ELR (cell line): ENCODE measurements around the gene MYO3B.
"Not testable (repeated sequence)": the region's sequence is repeated elsewhere in the genome, so short reads cannot be mapped to it uniquely, and the experiment has no call there.

Source experiments
- DNase-seq: peaks from one replicate; pipeline ENCODE4 v3.0.0-alpha.2; 2015; ENCODE audit warnings: low read depth

The MYO3B gene

DNA sequence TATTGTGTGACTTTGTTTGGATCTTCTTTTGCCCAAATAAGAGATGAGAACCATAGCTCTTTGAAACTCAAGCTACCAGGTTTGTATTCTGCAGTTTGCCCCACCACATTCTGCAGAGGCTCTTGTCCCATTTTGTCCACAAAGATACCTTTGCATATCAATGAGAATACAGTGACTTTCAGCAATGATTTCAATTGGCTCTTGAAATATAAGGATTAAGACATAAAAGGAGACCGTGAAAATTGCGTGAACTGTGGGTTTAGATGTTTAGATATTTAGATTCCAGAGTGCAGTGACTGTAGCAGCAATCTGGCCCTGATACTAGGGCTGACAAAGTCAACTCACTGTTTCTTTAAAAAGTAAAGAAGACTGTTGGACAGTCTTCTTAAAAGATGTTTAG lies 390.6 kb downstream of the MYO3B start:
- DNase-seq = no peak

DNA sequence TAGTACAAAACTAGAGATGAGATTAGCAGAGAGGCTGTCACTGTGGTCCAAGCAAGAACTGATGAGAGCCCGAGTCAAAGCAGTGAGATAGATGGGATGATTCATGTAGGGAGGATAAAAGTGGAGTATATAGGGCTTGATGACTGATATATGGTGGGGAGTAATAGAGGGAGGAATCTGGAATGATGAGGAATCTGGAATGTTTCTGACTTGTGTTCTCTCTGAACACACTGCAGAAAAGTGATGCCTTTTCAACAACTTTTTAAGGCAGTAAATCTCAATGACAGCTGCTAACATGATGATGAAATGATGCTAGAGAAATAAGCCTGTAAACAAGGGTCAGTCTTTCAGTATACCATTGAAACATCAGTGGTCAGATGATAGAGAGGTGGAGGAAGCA lies 393.7 kb downstream of the MYO3B start:
- peak; percentile 3 for DNase-seq

DNA sequence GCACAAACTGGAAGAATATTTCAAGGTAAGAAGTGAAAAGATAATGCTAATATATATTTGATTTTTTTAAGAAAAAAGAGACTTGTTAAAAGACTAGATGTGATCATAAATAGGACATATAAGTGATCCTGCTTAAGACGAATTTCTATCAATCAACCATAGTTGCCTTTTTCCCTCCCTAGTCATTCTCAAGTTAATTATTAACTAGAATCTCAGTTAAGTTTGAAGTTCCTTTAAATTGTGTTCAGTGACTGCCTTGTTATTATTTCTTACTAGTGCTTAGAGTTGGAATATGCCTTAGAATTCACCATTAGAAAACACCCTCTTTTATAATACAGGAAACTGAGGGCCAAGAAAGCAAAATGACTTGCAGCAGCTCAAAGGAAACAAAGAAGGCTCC lies 395.7 kb downstream of the MYO3B start:
- no peak for DNase-seq

DNA sequence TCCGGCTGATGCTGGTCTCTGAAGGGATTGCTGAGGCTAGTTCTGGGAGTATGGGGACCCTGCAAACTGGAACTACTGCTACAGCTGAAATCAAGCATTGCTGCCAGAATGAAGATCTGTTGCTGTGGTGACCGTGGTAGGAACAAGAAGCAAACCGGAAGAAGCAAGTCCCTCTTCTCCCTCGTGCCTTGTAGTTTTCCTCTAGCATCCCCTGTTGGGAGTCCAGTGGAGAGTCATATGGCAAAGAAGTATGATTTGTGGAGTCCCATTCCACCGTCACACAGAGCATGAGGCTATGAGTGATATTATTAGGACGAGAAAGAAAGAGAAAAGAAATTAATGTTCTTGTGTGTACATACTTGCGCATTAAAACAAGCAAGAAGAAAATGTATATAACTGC lies 398.3 kb downstream of the MYO3B start:
- no peak for DNase-seq

DNA sequence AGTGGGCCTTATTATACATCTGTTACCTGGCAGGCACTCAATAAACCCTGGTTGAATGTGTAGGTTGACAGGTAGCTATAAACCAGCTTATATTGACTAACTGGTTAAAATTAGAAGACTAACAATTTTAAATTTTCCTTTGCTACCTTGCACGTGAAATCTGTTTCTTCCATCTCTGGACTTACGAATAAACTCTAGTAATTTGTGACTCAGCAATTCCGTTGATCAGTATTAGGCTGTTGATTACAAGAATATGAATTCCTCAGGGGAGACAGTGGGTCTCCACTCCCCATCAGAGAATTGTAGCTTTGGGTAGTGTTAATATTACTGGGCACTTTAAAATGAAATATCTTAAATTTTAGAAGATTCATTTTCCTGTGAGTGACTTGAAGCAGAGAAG lies 399.4 kb downstream of the MYO3B start:
- no peak for DNase-seq

DNA sequence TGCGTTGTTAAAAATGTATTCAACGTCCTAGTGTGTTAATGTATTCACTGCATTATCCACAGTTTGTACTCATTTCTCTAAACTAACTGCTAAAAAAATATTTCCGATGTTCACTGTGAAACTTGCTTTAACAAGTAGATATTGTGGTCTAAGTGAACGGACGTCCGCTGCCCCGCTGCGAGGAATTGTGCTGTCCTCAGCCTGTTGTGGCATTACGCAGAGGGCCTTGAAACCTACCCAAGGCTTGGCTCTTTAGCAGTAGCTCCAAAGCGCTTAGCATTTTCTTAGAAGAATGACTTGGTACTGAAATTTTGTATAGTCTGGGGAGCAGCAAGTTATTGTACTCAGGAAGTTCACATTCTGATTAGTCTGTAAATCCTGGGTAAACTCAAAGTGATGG lies 400.7 kb downstream of the MYO3B start:
- DNase-seq = no peak

DNA sequence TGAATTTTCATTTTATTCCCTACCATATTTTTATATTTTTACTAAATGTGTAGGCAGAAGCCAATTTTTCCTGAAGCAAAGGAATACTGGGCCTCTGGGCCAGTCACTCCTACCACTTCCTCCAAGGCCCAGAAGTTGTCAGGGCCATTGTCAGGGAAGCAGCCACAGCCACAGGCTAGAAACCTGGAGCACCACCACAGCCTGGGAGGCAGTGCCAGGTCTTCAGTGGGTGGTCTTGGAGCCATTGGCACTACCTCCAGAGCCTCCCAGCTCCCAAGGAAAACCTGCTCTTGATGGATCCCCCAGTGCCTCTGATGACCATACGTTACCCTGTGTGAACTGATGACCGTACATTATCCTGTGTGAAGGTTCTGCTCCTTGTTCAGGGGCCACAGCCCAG lies 401.6 kb downstream of the MYO3B start:
- no peak for DNase-seq

DNA sequence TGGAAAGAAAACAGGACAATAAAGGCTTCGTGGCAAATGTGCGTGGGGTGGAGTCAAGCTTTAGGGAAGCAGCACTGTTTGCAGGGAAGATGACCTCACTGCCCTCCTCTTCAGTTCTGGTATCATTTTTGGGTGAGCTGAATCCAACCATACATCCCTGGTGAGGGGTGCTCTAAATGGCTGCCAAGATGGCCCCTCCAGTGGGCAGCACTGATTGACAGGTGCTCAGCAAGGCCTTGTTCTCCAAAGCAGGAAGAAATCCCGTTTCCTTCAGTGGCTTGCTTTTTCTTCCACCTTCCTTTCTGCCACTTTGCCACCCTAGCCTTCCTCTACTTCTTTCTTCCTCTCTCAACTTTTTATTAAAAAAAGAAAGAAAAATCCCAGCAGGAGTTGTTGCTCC lies 404.4 kb downstream of the MYO3B start:
- DNase-seq = no peak

DNA sequence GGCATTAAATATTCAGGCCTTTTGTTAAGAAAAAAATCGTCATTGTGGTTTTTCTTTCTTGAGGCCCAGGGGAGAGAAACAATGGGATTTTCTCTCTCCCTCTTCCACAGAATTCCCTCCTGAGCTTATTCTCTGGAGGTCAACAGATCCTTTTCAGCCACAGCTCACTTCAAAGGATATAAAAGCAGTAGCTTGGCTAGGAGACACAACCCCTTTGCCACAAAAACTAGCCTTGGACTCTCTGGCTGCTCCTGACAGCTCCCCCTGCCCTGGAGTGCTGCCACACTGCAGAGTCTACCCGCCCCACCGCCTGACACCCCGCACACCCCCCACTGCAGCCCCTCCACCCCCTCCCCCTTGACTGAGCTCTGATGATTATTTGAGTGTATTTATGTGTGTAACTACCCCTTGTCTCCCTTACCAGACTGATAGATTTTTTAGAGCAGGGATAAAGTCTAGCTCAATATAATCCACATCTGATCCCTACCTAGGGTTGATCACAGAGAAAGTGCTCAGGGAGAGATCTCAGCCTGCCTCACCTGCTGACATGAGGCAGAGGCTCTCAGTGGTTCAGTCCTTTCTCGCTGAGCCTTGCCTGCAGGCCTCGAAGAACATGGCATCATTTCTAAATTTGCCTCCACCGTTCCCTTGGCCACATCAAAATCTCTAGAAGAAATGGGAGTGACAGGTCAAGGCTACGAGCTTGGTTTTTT lies 405.0 kb downstream of the MYO3B start:
- no peak for DNase-seq

DNA sequence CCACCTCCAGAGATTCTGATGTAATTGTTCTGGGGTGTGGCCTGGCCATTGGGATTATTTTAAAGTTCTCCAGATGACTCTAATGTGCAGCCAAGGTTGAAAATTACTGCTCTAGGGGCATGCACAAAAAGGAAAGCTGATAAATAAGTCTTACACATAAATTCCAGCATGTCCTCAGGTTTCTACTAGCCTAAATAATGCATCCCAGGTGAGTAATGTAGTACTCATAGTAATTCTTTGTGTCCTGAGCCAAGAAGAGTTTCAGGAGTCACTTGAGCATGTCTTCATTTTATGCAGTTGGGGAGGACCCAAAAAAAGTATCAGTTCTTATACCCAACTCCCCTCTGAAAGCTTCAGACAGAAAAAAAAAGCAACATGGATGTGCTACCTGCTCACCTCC lies 407.1 kb downstream of the MYO3B start:
- no peak for DNase-seq

DNA sequence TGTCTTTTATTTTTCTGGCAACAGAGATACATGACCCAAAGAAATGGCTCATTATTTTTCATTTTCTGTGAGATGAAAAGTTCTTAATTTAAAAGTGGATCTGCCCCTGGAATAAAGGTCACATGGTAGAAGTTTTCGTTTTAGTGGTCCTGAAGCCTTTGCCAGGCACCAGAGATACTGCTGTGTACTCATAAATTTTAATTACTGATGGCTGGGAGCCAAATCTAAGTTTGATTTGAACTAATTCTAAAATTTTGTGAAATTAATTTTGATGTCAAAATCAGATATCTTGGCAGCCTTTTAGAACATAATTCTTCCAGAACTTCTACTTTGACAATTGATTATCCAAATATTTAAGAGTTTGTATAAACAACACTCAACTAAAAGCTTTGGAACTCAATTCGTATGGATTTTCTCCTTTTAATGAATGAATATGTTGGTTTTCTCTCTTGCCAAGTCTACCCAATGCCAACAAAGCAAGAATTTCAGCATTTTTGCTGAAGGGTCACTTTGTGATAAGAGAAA lies 408.7 kb downstream of the MYO3B start:
- DNase-seq = no peak

DNA sequence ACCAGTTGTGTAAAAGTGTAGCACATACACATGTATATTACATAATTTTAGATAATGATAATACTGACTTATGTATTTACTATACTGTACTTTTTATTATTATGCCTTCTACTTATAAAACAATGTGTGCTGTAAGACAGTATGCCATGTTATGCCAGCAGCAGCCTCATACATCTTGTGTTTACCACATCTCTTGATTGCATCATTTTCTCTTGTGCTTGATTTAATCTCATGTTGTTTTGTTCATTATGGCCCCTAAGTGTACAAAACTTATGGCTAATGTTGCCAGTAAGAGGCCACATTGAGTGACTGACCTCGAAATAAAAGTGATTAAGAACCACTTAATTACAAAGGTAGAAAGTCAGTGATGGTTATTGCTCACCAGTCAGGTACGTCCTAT lies 409.2 kb downstream of the MYO3B start:
- no peak for DNase-seq

DNA sequence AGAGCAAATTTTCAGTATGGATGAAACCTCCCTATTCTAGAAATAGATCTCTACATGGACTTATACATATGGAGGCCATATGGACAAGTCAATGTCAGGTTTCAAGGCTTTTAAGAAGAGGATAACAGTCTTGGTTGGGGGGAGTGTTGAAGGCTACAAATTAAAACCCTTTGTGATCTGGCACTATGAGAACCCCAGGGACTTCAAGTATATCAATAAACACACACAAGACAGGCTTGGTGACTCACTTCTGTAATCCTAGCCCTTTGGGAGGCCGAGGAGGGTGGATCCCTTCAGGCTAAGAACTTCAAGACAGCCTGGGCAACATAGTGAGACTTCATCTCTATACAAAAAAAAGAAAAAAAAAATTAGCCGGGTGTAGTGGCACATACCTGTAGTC lies 410.0 kb downstream of the MYO3B start:
- peak; percentile 3 for DNase-seq

DNA sequence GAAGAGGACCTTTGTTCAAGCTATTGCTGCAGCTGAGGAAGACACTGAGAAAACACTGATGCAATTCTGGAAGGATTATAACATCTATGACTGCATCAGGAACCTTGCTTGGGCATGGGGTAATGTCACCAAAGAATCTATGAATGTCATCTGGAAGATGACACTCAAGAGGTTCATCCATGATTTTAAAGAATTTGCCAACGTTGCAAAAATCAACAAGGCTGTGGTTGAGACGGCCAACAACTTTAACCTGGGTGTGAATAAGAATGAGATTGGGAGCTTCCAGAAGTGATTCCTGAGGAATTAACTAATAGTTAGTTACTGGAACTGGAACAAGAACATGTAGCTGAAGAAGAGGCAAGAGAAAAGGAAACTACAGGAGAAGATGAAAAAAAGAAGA lies 410.8 kb downstream of the MYO3B start:
- DNase-seq = no peak

DNA sequence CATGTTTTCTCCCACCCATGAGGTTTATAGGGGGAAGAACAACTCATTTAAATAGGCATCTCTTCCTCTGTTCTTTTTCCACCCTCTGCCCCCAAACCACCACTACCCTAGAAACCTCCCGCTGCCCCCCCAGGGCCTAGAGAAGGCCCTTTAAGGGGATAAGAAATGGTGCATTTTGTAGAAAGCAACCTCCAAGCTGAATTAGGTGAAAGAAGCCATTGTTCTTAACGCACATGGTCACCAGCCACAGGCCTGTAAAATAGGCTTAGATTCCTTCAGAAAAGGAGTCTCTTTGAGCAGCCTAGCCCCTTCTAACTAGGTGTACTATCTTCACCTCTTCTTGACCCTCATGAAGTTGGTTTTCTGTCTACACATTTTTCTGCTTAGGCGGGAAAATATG lies 418.6 kb downstream of the MYO3B start:
- DNase-seq = no peak

DNA sequence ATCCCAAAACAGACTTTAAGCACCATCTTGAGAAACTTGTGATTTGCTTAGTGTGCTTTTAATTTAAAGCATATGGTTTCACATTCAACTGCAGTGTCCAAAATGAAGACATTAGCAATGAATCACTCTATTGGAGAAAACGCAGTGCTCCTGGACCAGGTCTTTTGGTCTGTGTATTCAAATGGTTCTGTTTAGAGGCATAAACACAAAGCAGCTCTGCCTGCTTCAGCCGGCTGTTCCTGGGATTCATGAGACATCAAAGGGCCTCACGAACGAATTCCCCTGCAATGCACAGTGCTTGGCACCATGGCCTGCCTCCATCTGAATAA lies 420.1 kb downstream of the MYO3B start:
- DNase-seq = no peak

DNA sequence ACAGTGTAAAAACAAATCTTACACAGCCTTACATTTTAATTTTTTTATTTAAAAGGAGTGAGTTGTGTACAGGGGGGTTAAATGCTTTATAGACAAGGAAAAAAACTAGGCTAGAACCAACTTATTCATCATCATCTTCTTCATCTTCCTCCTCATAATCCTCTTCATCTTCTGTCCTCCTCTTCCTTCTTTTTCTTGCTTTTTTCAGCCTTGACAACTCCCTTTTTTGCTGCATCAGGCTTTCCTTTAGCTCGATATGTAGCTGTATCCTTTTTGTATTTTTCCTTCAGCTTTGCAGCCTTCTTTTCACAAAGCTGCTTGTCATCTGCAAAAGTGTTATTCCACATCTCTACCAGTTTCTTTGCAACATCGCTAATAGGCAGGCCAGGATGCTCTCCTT lies 423.5 kb downstream of the MYO3B start:
- no peak for DNase-seq

DNA sequence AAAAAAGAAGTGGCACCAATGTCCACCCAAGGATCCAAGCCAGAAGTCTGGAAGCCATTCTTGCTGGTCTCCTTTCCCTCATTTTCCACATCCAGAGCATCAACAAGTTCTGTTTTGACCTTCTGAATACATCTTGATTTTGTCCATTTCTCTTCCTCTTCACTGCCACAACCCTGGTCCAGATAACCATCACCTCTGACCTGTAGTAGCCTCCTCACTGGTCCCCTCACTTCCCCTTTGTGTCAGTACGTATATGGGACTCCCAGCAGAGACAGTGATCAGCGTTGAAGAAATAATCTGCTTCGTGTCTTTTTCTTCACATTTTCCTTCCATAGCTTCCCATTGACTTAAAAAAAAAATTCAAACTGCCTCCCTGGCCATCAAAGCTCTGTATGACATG lies 427.9 kb downstream of the MYO3B start:
- no peak for DNase-seq

DNA sequence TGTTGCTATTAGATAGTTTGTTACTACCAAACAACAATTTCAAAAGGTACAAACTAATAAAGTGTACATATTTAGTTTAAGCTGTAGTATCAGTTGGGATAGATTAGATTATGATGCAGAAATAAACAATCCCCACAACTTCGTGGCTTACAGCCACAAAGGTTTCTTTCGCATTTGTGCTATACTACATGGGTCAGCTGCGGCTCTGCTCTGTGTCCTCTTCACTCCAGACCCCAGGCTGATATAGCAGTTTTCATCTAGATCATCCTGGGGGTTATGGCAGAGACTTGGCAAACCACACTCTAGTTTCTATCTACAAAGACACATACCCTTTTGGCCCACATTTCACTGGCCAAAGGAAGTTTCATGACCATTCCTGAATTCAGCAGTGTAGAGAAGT lies 429.2 kb downstream of the MYO3B start:
- DNase-seq = no peak

DNA sequence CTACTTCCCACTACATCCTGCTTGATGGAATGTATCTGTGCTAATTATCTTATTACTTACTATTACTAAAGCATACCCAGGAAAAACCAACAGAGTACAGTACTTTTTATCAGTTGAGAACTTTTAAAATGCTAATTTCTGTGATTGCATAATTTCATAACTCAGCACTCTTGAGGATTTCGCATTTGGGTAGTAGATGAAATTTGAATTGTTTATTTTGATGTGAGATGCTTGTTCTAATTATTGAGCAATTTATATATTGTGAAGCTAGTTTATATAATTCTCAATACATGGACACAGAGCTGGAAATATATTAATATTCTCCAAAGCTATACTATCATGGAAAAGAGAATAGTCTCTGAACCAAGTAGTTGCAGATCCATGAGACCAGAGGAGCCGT lies 432.7 kb downstream of the MYO3B start:
- DNase-seq = no peak

DNA sequence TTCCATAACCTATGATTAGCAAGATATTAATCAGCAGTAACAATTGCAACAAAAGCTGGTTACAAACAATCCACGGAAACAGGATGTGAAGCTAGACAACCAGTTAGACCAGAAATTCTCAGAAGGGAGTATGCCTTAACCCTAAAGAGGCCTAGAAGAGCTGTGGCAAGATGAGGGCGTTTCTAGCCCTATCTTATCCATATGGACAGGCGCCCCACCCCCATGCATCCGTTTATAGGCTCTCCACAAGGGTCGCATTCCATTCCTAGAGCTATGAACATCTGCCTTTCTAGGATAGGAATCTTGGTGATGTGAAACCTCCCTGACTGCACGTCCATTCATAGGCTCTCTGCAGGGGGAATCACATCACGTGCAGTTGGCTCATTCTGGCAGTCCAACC lies 441.0 kb downstream of the MYO3B start:
- DNase-seq = not testable (repeated sequence)

DNA sequence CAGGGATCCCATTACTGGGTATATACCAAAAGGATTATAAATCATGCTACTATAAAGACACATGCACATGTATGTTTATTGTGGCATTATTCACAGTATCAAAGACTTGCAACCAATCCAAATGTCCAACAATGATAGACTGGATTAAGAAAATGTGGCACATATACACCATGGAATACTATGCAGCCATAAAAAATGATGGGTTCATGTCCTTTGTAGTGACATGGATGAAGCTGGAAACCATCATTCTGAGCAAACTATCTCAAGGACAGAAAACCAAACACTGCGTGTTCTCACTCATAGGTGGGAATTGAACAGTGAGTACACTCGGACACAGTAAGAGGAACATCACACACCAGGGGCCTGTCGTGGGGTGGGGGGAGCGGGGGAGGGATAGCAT lies 457.1 kb downstream of the MYO3B start:
- DNase-seq = not testable (repeated sequence)

DNA sequence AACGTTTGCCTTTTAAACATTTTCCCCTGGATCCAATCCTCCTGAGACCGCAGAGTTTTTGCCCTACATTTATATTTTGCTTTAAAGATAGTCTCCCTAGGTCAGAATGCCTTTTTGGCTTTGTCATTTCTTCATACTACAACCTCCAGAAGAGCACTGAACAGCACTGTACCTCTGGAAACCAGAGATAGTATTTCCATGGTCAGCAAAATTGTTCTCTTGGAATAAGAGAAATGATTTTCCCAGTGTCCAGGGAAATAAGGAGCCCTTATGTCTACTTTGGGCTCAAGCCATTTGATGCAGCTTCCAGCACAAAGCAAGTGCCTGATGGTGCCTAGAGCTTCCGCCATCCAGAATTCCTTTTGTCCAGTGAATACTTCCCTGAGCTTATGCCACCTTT lies 461.7 kb downstream of the MYO3B start:
- no peak for DNase-seq

DNA sequence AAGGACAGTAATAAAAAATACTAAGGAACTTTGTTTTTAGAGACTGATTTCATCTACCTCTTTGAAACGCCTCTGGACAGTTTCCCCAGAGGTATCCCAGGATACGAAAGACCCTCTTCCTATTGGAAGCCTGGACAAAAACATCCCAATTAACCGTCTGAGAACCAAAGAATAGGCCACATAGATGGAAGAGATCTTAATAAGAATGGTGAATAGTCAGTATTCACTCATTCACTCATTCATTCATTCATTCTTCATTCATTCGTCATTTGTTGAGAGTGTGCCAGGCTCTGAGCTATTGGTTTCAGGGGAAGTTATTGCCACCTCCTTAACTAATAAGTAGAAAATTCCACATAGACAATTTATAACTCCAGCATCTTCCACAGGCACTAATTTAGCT lies 464.0 kb downstream of the MYO3B start:
- no peak for DNase-seq

DNA sequence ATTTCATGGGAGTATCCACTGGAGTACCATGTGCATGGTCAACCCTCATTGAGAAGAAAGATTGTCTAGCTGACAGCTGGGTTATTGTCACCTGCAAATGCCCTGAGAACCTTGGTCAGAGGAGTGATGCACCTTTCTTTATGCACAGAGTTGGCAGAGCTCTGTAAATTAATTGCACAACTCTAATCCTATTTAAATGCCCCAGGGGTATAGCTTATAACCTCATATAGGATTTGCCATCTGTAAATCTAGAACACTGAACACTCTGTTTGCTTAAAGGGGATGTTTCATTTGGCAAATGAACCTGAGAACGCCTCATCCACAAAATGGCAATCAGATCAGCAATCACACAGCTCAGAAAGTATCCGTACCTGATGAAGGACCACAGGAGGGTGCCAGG lies 465.4 kb downstream of the MYO3B start:
- DNase-seq = no peak
